Breast epithelium (tissue), 4 donors: Measurements from ENCODE around the gene PDE6A. TPM values are rescaled to one million over a fixed set of nuclear protein-coding genes. Genes with fewer than 3 reads are reported as not detected.
"Not testable (repeated sequence)": the region's sequence is repeated elsewhere in the genome, so short reads cannot be mapped to it uniquely, and the experiment has no call there.

Source experiments
- DNase-seq, 2 donors: peaks; one replicate each; pipeline ENCODE4 v3.0.0-alpha.2; 2019; ENCODE audit warnings: low spot score in 2 of 2
- H3K27ac ChIP-seq, 2 donors: fragments of 200-600 bp; sonication (generic) in 1 of 2; one replicate each; pipeline ENCODE4 v1.5.1; 2016 to 2019; ENCODE audit warnings: mild to moderate bottlenecking in 1 of 2
- H3K27me3 ChIP-seq, 2 donors: fragments of 200-600 bp; sonication (generic) in 1 of 2; one replicate each; pipeline versions ENCODE4 v1.5.1 to v1.6.0; 2017 to 2019; ENCODE audit warnings: control low read depth in 1 of 2, mild to moderate bottlenecking in 1 of 2
- H3K36me3 ChIP-seq: fragments of 200-600 bp; one replicate; pipeline ENCODE4 v1.5.1; 2019
- H3K4me1 ChIP-seq, 2 donors: fragments of 200-600 bp; sonication (generic); one replicate each; pipeline ENCODE4 v1.5.1; 2016 to 2019; ENCODE audit warnings: control low read depth in 1 of 2
- H3K4me3 ChIP-seq, 3 donors: fragments of 200-600 bp; sonication (generic); 1 replicate in 2 of 3; 2 replicates in 1 of 3; pipeline ENCODE4 v1.5.1; 2016 to 2019; ENCODE audit warnings: mild to moderate bottlenecking in 3 of 3, moderate library complexity in 2 of 3
- H3K9me3 ChIP-seq, 2 donors: fragments of 200-600 bp; sonication (generic) in 1 of 2; one replicate each; pipeline ENCODE4 v1.5.1; 2016 to 2019; ENCODE audit warnings: control low read depth in 1 of 2
- POLR2A ChIP-seq: fragments of 450-650 bp; IDR thresholded peaks from one replicate; pipeline ENCODE4 v1.6.1; 2016; ENCODE audit warnings: antibody characterized with exemption, mild to moderate bottlenecking, moderate library complexity
- POLR2AphosphoS5 ChIP-seq, 3 donors: sonication (generic); formaldehyde crosslinking; IDR thresholded peaks; one replicate each; pipeline ENCODE4 v1.6.1; 2017; ENCODE audit warnings: antibody characterized with exemption in 3 of 3
- intact Hi-C: fragments of 100-400 bp; cut with DNase I; formaldehyde crosslinking; loops from one replicate; pipeline ENCODE4 v1.15.1; 2023; ENCODE audit warnings: low total_unique reads
- total RNA-seq, 3 donors: library from RNA; depleted of rRNA; stranded (reverse); fragments of >200 nt; gene quantifications; one replicate each; pipeline ENCODE4 v1.1.0, GENCODE V29; 2016
- TF ChIP-seq, protein P1 (sequence below), 3 donors: fragments of 450-650 bp; IDR thresholded peaks; one replicate each; pipeline ENCODE4 v1.5.1; 2016 to 2017; ENCODE audit warnings: antibody characterized with exemption in 3 of 3, mild to moderate bottlenecking in 3 of 3, moderate library complexity in 3 of 3

Gene PDE6A
- total RNA-seq, 3 donors from 2014 or later, result under 0.01 to 0.15 TPM; not detected in 1

- Histone ChIP-seq H3K27ac (peak overlapping the region in 1 of 2 donors; percentile 35), H3K36me3 (no peaks in the 10 kb centered on the region), H3K4me3 (no peak overlapping the region), H3K9me3 (no peaks in the 10 kb centered on the region), H3K4me1 (peaks cover 0 to 5% of the 10 kb centered on the region in 2 donors), H3K27me3 (no peaks in the 10 kb centered on the region)
- TF ChIP-seq, protein P1, sequence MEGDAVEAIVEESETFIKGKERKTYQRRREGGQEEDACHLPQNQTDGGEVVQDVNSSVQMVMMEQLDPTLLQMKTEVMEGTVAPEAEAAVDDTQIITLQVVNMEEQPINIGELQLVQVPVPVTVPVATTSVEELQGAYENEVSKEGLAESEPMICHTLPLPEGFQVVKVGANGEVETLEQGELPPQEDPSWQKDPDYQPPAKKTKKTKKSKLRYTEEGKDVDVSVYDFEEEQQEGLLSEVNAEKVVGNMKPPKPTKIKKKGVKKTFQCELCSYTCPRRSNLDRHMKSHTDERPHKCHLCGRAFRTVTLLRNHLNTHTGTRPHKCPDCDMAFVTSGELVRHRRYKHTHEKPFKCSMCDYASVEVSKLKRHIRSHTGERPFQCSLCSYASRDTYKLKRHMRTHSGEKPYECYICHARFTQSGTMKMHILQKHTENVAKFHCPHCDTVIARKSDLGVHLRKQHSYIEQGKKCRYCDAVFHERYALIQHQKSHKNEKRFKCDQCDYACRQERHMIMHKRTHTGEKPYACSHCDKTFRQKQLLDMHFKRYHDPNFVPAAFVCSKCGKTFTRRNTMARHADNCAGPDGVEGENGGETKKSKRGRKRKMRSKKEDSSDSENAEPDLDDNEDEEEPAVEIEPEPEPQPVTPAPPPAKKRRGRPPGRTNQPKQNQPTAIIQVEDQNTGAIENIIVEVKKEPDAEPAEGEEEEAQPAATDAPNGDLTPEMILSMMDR (IDR thresholded peaks at IDR 0.05), result no peak
- no peak for TF ChIP-seq POLR2AphosphoS5 (IDR thresholded peaks at IDR 0.05)
- no peak for TF ChIP-seq POLR2A
- intact Hi-C loops, result no loop called here
- DNase-seq, result no peak
Observed at GRCh38 chr5:149954798-149955197, 10.2 kb upstream of the PDE6A start.

GRCh38 chr5:149953436-149954121, 9.0 kb upstream of the PDE6A start:
- Histone ChIP-seq H3K27me3 (no peaks in the 10 kb centered on the region), H3K9me3 (no peaks in the 10 kb centered on the region), H3K27ac (peak overlapping the region in 1 of 2 donors; percentile 56), H3K36me3 (no peaks in the 10 kb centered on the region), H3K4me3 (no peak overlapping the region), H3K4me1 (no peaks in the 10 kb centered on the region)
- DNase-seq, result no peak
- TF ChIP-seq, protein P1 (IDR thresholded peaks at IDR 0.05), result no peak
- no peak for TF ChIP-seq POLR2A
- no peak for TF ChIP-seq POLR2AphosphoS5 (IDR thresholded peaks at IDR 0.05)
- intact Hi-C loops, result no loop called here

GRCh38 chr5:149951138-149951749, 6.7 kb upstream of the PDE6A start:
- H3K9me3 ChIP-seq, result no peaks in the 10 kb centered on the region
- intact Hi-C loops, result no loop called here
- TF ChIP-seq POLR2AphosphoS5 (IDR thresholded peaks at IDR 0.05), result no peak
- TF ChIP-seq, protein P1 (IDR thresholded peaks at IDR 0.05), result no peak
- no peak for TF ChIP-seq POLR2A

GRCh38 chr5:149948993-149949392, 4.4 kb upstream of the PDE6A start:
- no peak overlapping the region for H3K27ac ChIP-seq

More at GRCh38 chr5:149951138-149951749, 6.7 kb upstream of the PDE6A start:
- no peak overlapping the region for H3K27ac ChIP-seq
- DNase-seq, result no peak
- no peaks in the 10 kb centered on the region for H3K36me3 ChIP-seq
- H3K27me3 ChIP-seq, result no peaks in the 10 kb centered on the region
- no peak overlapping the region for H3K4me3 ChIP-seq
- H3K4me1 ChIP-seq, result no peaks in the 10 kb centered on the region

GRCh38 chr5:149946118-149946517, 1.5 kb upstream of the PDE6A start:
- H3K4me1 ChIP-seq, result peaks cover 0 to 4% of the 10 kb centered on the region in 2 donors
- H3K4me3 ChIP-seq, result no peak overlapping the region
- intact Hi-C loops, result no loop called here
- DNase-seq, result no peak
- no peaks in the 10 kb centered on the region for H3K27me3 ChIP-seq
- no peak for TF ChIP-seq POLR2A
- TF ChIP-seq, protein P1 (IDR thresholded peaks at IDR 0.05), result no peak
- no peak for TF ChIP-seq POLR2AphosphoS5 (IDR thresholded peaks at IDR 0.05)
- H3K9me3 ChIP-seq, result no peaks in the 10 kb centered on the region
- no peaks in the 10 kb centered on the region for H3K36me3 ChIP-seq
- H3K27ac ChIP-seq, result no peak overlapping the region

More at GRCh38 chr5:149948993-149949392, 4.4 kb upstream of the PDE6A start:
- Histone ChIP-seq H3K9me3 (no peaks in the 10 kb centered on the region), H3K27me3 (no peaks in the 10 kb centered on the region), H3K4me1 (no peaks in the 10 kb centered on the region), H3K36me3 (no peaks in the 10 kb centered on the region), H3K4me3 (no peak overlapping the region)
- DNase-seq, result no peak
- TF ChIP-seq, protein P1 (IDR thresholded peaks at IDR 0.05), result no peak
- intact Hi-C loops, result no loop called here

GRCh38 chr5:149943177-149943949, 1.2 kb downstream of the PDE6A start:
- H3K9me3 ChIP-seq, H3K27me3 ChIP-seq, H3K36me3 ChIP-seq, DNase-seq, H3K4me3 ChIP-seq, intact Hi-C loops, H3K4me1 ChIP-seq: not testable (repeated sequence)
- H3K27ac ChIP-seq, result peak overlapping the region; percentile 26 to 32

GRCh38 chr5:149942741-149943169, 1.8 kb downstream of the PDE6A start:
- intact Hi-C loops, result not testable (repeated sequence)

More at GRCh38 chr5:149942741-149943169, 1.8 kb downstream of the PDE6A start:
- Histone ChIP-seq H3K27ac (peak overlapping the region; percentile 32 to 91), H3K4me1 (peaks cover 0 to 12% of the 10 kb centered on the region in 2 donors)
- not testable (repeated sequence) for H3K27me3 ChIP-seq, H3K9me3 ChIP-seq, H3K36me3 ChIP-seq, H3K4me3 ChIP-seq, DNase-seq
